ENCODE results near the gene COL25A1. TPM values are rescaled to one million over a fixed set of nuclear protein-coding genes. Genes with fewer than 3 reads are reported as not detected.
A peak's percentile ranks its signal among the peaks of the same experiment; 100 is the strongest.

The COL25A1 gene
- total RNA-seq, 1 experiment from 2014 or later = not detected

GRCh38 chr4:109294006-109294405 lies 8.5 kb downstream of the COL25A1 start:
- peak; percentile 39 for DNase-seq (ENCODE audit: low spot score)

DNA sequence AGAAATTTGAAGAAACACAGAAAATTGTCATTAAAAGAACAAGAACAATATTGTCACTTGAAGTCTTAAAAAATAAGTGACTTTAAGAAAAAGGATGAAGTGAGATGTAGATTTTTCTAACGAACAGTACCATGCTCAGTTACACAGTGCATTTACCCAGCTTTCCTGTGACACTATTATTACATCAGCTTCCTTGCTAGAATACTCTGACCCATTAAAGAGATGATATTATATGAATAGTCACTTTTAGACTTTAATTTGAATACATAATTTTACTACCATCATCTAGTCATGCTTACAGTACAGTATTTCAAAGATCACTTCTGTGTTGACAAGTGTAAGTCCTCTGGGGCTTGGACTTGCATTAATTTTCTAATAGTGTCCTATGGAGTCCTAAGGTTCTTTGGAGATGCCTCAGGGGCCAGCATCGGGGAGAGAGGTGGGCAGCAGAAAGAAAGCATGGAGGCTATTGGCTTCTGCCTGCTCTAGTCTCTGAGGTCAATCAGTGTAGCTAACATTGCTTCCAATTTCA lies 10.7 kb downstream of the COL25A1 start:
- no peak for DNase-seq (ENCODE audit: low spot score)

GRCh38 chr4:109290918-109291317 lies 11.5 kb downstream of the COL25A1 start:
- no peak for DNase-seq (ENCODE audit: low spot score)

GRCh38 chr4:109278594-109279031 lies 23.8 kb downstream of the COL25A1 start:
- DNase-seq (ENCODE audit: low spot score) = no peak

DNA sequence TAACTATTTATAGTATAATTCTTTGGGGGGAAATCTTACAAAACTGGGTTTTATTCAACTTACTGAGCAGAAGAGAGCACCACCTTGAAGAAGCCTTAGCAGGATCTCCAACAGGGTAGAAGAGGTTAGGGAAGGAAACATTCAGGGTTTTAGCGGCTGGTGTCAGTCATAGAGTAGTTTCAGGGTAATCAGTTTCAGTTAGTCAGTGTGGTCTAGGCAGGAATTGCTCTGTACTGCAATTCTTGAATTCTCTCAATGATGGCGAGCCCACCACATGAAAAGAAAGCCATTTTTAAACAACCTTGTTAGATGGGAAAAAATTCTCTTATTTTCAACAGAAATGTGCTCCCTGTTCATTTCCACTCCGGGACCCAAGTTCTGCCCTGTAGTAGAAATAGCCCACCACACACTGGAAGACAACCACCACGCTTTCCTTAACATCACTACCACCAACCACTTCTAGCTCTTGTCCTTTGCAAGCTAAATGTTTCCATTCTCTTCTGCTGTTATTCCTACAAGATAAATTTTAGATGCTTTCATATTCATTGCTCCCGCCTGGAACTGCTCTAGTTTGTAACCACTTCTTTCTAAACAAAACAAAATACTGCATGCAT lies 25.9 kb downstream of the COL25A1 start:
- DNase-seq (ENCODE audit: low spot score) = no peak

GRCh38 chr4:109275066-109275745 lies 27.3 kb downstream of the COL25A1 start:
- DNase-seq (ENCODE audit: low spot score) = no peak

- DNase-seq (ENCODE audit: low spot score) = no peak
Observed at GRCh38 chr4:109266891-109267290, 35.6 kb downstream of the COL25A1 start.

DNA sequence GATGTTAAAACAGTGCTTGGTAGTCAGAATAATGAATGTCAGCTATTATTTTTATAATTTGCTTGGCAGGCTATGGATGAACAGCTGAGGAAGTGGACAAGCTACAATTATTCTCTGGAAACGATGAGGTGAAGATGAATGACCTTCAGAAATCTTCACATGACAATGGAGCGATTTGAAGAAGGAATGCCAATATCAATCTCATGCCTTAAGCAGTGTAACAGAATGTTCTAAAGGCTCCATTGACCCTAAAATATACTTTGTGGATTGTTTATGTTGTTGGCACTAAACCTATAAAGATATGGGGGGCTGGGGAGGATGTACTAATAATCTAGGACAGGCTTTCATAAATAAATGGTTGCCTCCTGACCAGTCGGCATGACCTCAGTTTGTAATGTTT lies 36.2 kb downstream of the COL25A1 start:
- no peak for DNase-seq (ENCODE audit: low spot score)

DNA sequence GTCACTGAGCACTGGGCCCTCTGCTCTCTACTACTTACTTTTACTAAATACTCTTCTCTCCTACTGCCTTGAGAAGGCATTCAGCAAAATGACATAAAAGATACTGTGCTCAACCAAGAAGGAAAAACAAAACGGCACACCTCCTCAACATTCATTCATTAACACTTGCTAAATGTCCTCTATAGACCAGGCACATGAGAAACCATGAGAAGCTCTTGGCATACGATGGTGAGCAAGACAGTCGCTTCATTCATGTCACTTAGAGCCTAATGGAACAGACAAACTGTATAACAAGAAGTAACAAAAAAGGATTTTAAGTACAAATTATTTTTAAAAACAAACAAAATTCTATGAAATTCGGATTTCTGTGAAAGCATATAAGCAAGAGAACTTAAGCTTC lies 38.7 kb downstream of the COL25A1 start:
- no peak for DNase-seq (ENCODE audit: low spot score)

GRCh38 chr4:109256818-109257217 lies 45.6 kb downstream of the COL25A1 start:
- no peak for DNase-seq (ENCODE audit: low spot score)

- no peak for DNase-seq (ENCODE audit: low spot score)
Observed at GRCh38 chr4:109254845-109255244, 47.6 kb downstream of the COL25A1 start.

GRCh38 chr4:109251396-109251795 lies 51.1 kb downstream of the COL25A1 start:
- DNase-seq (ENCODE audit: low spot score) = no peak

GRCh38 chr4:109248322-109248900 lies 54.0 kb downstream of the COL25A1 start:
- DNase-seq (ENCODE audit: low spot score) = no peak

- DNase-seq (ENCODE audit: low spot score) = no peak
Observed at GRCh38 chr4:109243871-109244270, 58.6 kb downstream of the COL25A1 start.

GRCh38 chr4:109238746-109239145 lies 63.7 kb downstream of the COL25A1 start:
- no peak for DNase-seq (ENCODE audit: low spot score)

DNA sequence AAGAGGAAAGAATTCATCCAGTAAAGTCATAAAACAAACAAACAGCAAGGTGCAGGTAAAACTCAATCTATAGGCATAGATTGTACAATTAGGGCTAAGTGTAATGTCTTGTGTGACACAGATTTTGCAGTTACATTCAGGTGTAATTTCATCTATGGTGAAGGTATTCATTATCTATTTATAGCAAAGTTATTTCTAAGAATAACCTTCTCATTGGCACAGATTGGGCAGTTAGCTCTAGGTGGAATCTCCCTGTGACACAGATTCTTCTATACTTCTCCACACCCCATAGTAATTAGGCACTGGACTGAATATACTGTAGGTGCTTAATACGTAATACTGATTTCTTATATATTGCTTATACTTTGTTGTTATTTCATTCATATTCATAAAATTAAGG lies 66.8 kb downstream of the COL25A1 start:
- DNase-seq (ENCODE audit: low spot score) = no peak

GRCh38 chr4:109234596-109234995 lies 67.9 kb downstream of the COL25A1 start:
- no peak for DNase-seq (ENCODE audit: low spot score)

- no peak for DNase-seq (ENCODE audit: low spot score)
Observed at GRCh38 chr4:109233570-109233969, 68.9 kb downstream of the COL25A1 start.

- DNase-seq (ENCODE audit: low spot score) = no peak
Observed at GRCh38 chr4:109232681-109233080, 69.8 kb downstream of the COL25A1 start.

DNA sequence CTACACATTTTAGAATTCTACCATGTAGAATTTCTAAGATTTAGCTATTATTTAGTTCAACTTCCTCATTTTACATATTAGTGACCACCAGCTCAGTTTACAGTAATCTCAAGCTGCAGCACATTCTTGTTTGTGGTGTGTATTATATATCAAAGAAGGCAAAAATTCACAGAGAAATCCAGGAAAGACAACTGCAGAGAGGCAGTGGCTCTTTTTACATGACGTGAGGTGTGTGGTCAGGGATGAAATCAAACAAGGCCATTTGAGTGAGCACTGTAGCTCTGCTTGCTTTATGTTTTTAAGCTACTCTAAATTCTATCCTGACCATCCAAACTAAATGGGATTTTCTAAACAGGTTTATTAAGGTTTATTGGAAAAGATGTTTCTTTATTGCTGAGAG lies 71.1 kb downstream of the COL25A1 start:
- DNase-seq (ENCODE audit: low spot score) = no peak

DNA sequence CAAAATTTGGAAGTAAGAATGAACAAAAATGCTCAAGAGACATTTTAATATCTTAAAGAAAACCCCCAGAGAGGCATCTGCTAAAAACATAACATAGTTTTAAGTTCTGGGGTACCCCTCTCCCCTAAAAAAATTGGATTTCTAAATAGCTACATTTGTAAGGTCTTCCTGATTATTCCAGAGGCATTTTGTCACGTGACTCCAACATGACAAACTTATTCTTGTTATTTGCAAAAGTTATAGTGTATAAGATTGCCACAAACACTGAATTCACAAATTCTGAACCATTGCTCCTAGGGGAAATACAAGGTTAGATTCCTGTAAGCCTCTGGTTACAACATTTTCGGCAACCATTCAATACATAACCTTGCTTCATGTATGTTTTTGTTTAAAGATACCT lies 73.4 kb downstream of the COL25A1 start:
- no peak for DNase-seq (ENCODE audit: low spot score)

GRCh38 chr4:109218288-109218687 lies 84.2 kb downstream of the COL25A1 start:
- no peak for DNase-seq (ENCODE audit: low spot score)
